ENCODE data around the gene STX18. TPM values are rescaled to one million over a fixed set of nuclear protein-coding genes. Genes with fewer than 3 reads are reported as not detected.
"Not testable (repeated sequence)": the region's sequence is repeated elsewhere in the genome, so short reads cannot be mapped to it uniquely, and the experiment has no call there.

STX18 gene
- total RNA-seq, 1 donor from 2014 or later: 14.2 TPM

- no peak for ATAC-seq
- DNase-seq (ENCODE audit: low spot score): no peak
Measured at GRCh38 chr4:4558881-4559280, 17.0 kb upstream of the STX18 start.

- no peak for ATAC-seq
- no peak for DNase-seq (ENCODE audit: low spot score)
Measured at GRCh38 chr4:4555916-4556315, 14.1 kb upstream of the STX18 start.

DNA sequence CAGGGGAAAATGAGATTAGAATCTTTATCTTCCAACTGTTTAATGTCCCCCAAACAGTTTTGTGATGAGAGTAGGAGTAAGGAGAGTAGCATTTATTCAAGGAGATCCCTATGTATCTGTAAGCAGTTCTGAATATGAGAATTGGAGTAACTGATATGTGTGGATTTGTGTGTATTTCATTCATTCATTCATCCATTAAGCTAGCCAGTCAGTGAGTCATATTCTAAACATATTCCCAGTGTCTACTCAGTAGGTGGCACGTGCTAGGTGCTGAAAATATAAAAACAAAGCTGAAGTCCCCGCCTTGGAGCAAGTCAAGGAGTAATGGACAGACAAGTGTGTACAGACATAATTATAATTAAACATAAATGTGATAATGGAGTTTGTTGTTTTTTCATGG, 12.4 kb upstream of the STX18 start:
- no peak for ATAC-seq
- no peak for DNase-seq (ENCODE audit: low spot score)

DNA sequence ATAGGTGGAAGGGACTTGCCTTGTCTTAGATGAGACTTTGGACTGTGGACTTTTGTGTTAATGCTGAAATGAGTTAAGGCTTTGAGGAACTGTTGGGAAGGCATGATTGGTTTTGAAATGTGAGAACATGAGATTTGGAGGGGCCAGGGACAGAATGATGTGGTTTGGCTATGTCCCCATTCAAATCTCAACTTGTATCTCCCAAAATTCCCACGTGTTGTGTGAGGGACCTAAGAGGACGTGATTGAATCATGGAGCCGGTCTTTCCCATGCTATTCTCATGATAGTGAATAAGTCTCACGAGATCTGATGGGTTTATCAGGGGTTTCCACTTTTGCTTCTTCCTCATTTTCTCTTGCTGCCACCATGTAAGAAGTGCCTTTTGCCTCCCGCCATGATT, 10.2 kb upstream of the STX18 start:
- DNase-seq (ENCODE audit: low spot score); ATAC-seq: not testable (repeated sequence)

- ATAC-seq; DNase-seq (ENCODE audit: low spot score): not testable (repeated sequence)
Measured at GRCh38 chr4:4550161-4550560, 8.3 kb upstream of the STX18 start.

GRCh38 chr4:4549534-4549933, 7.7 kb upstream of the STX18 start:
- ATAC-seq: no peak
- no peak for DNase-seq (ENCODE audit: low spot score)

DNA sequence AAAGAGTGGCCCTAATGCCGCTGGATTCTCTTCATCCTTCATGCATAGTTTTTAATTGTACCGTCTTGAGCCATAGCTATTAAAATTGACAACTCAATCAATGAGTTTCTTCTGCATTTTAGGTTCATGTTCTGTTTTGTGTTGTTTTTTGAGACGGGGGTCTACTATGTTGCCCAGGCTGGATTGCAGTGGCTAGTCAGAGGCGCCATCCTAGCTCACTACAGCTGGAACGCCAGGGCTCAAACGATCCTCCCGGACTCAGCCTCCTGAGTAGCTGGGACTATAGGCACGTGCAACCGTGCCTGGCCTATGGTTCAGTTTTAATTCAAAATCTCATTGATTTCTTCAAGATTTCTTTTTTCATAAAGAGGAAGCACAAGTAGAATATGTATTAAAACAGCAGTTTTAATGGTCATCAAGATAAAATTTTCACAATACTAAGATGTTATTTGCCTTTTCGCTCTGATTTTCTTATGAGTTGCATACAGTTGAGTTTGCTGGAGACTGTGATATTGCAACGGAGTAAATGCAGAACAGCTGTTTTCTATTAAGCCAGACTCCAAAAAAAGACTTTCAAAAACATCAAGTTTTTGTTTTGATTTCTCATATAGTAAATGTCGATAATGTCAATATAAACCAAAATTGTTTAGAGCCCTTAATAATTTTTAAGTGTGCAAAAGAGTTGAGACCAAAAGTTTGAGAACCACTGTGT, 1.1 kb upstream of the STX18 start:
- no peak for DNase-seq (ENCODE audit: low spot score)
- no peak for ATAC-seq

- ATAC-seq (peak; percentile 47), DNase-seq (ENCODE audit: low spot score) (no peak)
Measured at GRCh38 chr4:4541040-4541631, 712 bp downstream of the STX18 start.

GRCh38 chr4:4539481-4539880, 2.4 kb downstream of the STX18 start:
- ATAC-seq: no peak

DNA sequence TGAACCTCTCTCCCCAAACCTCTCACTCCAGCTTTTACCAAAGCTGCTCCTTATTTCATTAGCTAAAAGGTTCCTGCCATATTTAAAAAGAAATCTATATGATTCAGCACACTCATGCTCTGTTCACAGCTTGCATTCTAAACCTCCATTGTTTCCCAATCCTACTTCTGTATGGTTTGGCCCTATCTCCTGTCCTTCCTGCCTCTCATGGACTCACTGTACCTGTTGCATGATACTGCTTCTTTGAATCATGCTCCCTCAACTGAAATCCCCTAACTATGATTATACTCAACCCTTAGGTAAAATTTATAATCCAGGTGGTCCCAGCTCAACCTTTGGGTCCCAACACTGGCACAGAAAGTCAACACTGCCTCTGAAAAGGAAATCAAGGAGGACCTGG, 6.3 kb downstream of the STX18 start:
- ATAC-seq: no peak
- no peak for DNase-seq (ENCODE audit: low spot score)

More at GRCh38 chr4:4539481-4539880, 2.4 kb downstream of the STX18 start:
- DNase-seq (ENCODE audit: low spot score): no peak

- no peak for ATAC-seq
- no peak for DNase-seq (ENCODE audit: low spot score)
Measured at GRCh38 chr4:4534515-4535145, 7.2 kb downstream of the STX18 start.

GRCh38 chr4:4533461-4534169, 8.2 kb downstream of the STX18 start:
- no peak for ATAC-seq
- no peak for DNase-seq (ENCODE audit: low spot score)

GRCh38 chr4:4532371-4533154, 9.3 kb downstream of the STX18 start:
- DNase-seq (ENCODE audit: low spot score) (no peak), ATAC-seq (no peak)

DNA sequence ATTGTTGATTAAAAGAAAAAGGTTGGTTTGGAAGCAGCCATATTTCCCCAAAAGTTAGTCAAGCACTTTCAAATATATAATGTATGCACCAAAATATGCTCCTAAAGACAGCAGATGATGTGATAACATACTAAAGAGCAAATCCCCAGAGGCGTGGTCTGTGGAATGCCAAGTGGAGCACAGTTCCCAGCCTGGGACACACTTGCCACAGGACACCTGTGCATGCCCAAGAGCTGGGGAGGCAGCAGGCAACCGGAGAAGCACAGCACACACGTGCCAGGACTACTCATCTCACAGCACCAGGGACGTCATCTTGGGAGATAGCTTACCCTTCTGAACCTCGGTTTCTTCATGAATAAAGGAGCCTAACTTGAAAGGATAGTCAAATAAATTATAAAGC, 12.5 kb downstream of the STX18 start:
- ATAC-seq: no peak

DNA sequence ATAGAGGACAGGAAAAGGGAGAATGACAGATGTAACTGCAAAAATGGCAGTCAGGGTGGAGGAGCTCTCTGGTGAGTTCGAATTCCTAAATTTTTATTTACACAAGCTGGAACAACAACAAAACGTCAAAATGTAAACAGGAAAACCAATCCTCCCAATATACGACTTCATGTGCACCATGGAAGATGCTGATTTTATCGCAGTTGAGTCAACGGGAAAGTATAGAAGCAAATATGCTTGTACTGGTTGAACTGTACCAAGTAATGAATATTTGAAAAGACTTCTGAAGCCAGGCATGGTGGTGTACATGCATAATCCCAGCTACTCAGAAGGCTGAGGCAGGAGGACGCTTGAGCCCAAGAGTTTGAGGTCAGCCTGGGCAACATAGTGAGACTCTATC, 15.4 kb downstream of the STX18 start:
- DNase-seq (ENCODE audit: low spot score) (no peak), ATAC-seq (no peak)

More for the DNA sequence above, 12.5 kb downstream of the STX18 start:
- no peak for DNase-seq (ENCODE audit: low spot score)

DNA sequence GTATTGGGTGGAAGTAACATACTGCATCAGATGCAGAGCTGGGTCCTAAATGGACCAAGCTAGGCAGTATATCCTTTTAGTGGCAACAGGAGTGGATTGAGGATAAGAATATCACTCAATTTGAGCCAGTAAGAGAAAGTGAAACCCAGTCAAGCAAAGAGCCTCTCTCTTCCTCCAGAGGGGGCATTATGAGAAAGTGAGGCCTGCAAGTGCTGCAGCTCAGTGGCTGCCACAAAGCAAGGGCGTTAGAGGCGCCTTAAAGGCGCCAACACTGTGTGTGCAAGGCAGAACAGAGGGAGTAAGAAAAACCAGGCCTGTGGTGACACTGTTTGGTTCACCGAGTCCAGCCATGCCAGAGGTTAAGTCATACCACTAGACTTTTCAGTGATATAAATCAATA, 17.5 kb downstream of the STX18 start:
- DNase-seq (ENCODE audit: low spot score) (no peak), ATAC-seq (peak; percentile 43)

DNA sequence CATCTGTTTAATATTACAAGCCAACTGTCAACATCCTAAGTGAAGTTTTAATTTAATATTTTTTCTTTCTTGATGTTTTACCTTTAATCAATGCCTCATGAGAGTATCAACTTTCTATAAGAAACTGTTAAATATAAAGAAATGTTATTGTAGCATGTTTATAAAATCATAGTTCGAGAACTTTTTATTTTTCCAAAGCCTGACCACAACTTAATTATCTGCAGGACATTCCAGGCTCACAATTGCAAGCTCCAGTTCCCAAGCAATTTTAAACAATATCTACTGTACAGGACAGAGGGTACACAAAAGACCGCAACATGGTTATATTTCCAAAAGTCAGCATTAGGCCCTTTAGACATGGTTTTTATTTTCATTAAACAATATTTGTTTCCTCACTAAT, 20.1 kb downstream of the STX18 start:
- DNase-seq (ENCODE audit: low spot score): no peak
- ATAC-seq: no peak

- no peak for DNase-seq (ENCODE audit: low spot score)
- no peak for ATAC-seq
Measured at GRCh38 chr4:4521136-4521535, 20.7 kb downstream of the STX18 start.

- DNase-seq (ENCODE audit: low spot score) (no peak), ATAC-seq (peak; percentile 60)
Measured at GRCh38 chr4:4519297-4519894, 22.5 kb downstream of the STX18 start.

GRCh38 chr4:4518747-4519146, 23.1 kb downstream of the STX18 start:
- DNase-seq (ENCODE audit: low spot score) (no peak), ATAC-seq (no peak)

Data from left lobe of liver (tissue), 2 donors.